Dermis blood vessel endothelial cell (primary cell): ENCODE results near the gene FRMD7. TPM values are rescaled to one million over a fixed set of nuclear protein-coding genes. Genes with fewer than 3 reads are reported as not detected.

Experiments used
- DNase-seq: peaks from one replicate; pipeline ENCODE4 v3.0.0; 2010
- total RNA-seq: library from RNA; depleted of rRNA; stranded (reverse); fragments of >200 nt; gene quantifications from 2 replicates; pipeline ENCODE4 v1.2.3, GENCODE V29; 2014

The FRMD7 gene
- total RNA-seq, 1 donor from 2014 or later, result not detected

DNA sequence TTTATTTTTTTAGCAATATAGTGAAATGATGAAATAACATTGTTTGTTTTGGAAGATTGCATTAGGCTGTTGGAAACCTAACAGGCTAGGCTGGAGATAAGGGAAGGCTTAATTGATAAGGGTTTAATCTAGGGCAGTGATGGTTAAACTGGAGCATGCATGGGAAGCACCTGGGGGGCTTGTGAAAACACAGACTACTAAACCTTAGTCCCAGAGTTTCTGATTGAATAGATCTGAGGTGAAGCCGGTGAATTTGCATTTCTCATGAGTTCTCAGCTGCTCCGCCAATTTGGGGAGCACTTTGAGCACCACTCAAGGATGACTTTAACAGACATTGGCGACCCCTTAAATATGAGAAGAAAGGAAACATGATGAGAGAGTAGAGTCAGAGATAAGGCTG, 93.2 kb downstream of the FRMD7 start:
- DNase-seq, result no peak

DNA sequence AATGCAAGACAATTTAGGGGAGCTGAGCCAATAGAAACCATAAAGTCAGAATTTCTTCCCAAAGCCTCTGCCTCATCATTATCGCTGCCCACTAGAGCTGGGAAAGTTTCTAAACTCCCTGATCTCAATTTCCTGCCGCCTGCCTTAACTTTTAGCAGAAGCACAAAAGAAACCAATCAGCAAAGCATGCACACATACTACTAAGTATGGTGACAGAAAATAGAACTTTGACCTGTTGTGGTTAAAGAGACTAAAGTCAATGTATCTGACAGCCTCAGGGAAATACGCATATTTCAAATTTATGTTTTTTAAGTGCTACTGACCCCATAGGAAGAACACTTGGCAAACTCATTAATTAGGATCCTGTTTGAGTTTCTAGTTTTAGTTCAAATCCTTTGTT, 94.7 kb downstream of the FRMD7 start:
- DNase-seq, result no peak

DNA sequence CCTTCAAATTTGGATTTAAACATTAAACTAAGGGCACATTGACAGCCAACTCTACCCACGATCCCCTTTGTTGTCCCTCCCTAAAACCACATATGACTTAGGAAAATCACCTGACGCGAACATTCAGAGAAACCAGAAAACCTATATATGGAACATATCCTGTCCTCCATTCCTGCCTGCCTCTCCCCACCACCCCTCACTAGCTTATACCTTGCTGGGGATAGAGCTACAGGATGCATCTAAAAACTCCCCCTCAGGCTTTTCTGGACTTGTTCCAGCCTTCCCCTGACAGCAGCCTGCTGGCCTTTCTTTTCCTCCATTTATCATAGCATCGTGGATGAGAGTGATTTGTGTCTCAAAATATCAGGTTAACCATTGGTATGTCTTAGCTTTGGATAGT, 96.0 kb downstream of the FRMD7 start:
- no peak for DNase-seq

DNA sequence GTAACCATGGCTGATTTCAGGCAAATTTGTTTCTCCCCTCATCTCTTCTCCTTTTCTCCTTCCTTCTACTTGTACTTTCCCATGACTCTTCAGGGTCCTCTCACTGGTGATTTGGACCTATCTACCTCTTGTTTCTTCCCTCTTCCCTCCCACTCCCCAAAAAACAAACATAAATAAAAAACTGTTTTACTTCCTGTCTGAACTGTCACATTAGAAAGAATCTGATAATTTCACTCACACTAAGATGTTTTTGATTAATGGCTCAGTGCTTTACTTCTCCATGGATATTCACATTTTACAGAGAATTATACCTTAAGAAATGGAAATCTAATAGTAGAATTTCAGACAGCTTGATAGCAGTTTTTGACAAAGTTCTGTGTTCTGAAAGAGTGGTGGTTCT, 97.6 kb downstream of the FRMD7 start:
- no peak for DNase-seq

Other genes starting within 250 kb of the FRMD7 start
- gene STK26, start 104.7 kb downstream of the FRMD7 start, total RNA-seq, result 2.1 and 2.9 TPM in 2 replicates
- gene RAP2C, start 91.4 kb upstream of the FRMD7 start, total RNA-seq, result 16.8 and 27.4 TPM in 2 replicates